ENCODE data around the gene CHRNA4.

DNA sequence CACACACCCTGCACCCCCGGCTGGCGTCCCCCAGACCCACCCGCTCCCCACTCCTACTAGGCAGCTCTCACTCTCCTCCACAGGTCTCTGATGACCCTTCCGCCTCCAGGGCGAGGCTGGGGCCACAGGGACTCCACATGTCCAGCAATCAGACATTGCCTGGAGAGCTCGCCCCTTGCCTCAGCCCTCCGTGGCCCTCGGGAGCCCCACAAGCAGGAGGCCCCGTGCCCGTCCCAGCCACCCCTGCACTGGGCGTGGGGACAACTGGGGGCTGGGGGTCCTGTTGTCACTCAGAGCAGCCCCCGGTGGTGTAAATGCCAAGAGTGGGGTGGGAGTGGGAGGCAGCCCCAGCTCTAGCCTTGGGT lies 66.6 kb downstream of the CHRNA4 start:
- TF ChIP-seq NFYB (CRISPR knock-in tag; IDR thresholded peaks at IDR 0.05), result no peak
- TF ChIP-seq, protein P1, sequence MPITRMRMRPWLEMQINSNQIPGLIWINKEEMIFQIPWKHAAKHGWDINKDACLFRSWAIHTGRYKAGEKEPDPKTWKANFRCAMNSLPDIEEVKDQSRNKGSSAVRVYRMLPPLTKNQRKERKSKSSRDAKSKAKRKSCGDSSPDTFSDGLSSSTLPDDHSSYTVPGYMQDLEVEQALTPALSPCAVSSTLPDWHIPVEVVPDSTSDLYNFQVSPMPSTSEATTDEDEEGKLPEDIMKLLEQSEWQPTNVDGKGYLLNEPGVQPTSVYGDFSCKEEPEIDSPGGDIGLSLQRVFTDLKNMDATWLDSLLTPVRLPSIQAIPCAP (CRISPR knock-in tag; IDR thresholded peaks at IDR 0.05; ENCODE audit: low read depth), result no peak
